HepG2 (cell line): Measurements from ENCODE around the gene OGFR. TPM values are rescaled to one million over a fixed set of nuclear protein-coding genes. Genes with fewer than 3 reads are reported as not detected.
A peak's percentile ranks its signal among the peaks of the same experiment; 100 is the strongest.

Experiments
- BHLHE40 ChIP-seq: IDR thresholded peaks from 2 replicates; pipeline ENCODE4 v1.6.1; 2011; ENCODE audit warnings: low read length, improper control_type of control experiment
- CREM ChIP-seq, 2 experiments: sonication (generic) in 1 of 2; formaldehyde crosslinking in 1 of 2; IDR thresholded peaks; 2 replicates each; pipeline versions ENCODE4 v1.4.0 to v1.6.1; 2016 to 2020; ENCODE audit warnings: antibody characterized with exemption in 1 of 2, mild to moderate bottlenecking in 1 of 2, missing genetic modification reagents in 1 of 2
- FOSL1 ChIP-seq: sonication (generic); formaldehyde crosslinking; IDR thresholded peaks from 2 replicates; pipeline ENCODE4 v1.9.0; 2021; ENCODE audit warnings: missing genetic modification reagents, borderline replicate concordance
- HIVEP1 ChIP-seq: sonication (generic); formaldehyde crosslinking; IDR thresholded peaks from 2 replicates; pipeline ENCODE4 v1.4.0; 2020; ENCODE audit warnings: mild to moderate bottlenecking, missing genetic modification reagents
- MTF2 ChIP-seq: sonication (generic); formaldehyde crosslinking; IDR thresholded peaks from 2 replicates; pipeline ENCODE4 v1.5.0; 2020; ENCODE audit warnings: missing genetic modification reagents, borderline replicate concordance
- SMARCE1 ChIP-seq: fragments of 450-650 bp; IDR thresholded peaks from 2 replicates; pipeline ENCODE4 v1.6.1; 2017; ENCODE audit warnings: borderline replicate concordance
- TARDBP ChIP-seq: sonication (generic); formaldehyde crosslinking; IDR thresholded peaks from 2 replicates; pipeline ENCODE4 v1.8.0; 2022; ENCODE audit warnings: mild to moderate bottlenecking, missing genetic modification reagents
- TBL1XR1 ChIP-seq: fragments of 150-350 bp; IDR thresholded peaks from 2 replicates; pipeline ENCODE4 v1.6.1; 2014; ENCODE audit warnings: borderline replicate concordance, low read length; ENCODE audit not compliant: partially characterized antibody
- ZNF644 ChIP-seq: IDR thresholded peaks from 2 replicates; pipeline ENCODE4 v1.6.1; 2016; ENCODE audit warnings: low read depth
- polyA plus RNA-seq, 8 experiments: library from polyadenylated mRNA; depleted of rRNA in 3 of 8; stranded (reverse) in 7 of 8; unstranded in 1 of 8; fragments of >200 nt; fragmentation: Illumina TruSeq in 4 of 8; extraction: Trizol in 4 of 8; gene quantifications; 2 replicates each; pipeline versions ENCODE4 v1.2.1 to v1.2.3, GENCODE V29; 2011 to 2016; ENCODE audit warnings: low read depth in 4 of 8, missing spikeins in 1 of 8, mixed read lengths in 1 of 8; ENCODE audit not compliant: insufficient read depth in 1 of 8
- total RNA-seq, 5 experiments: library from RNA; depleted of rRNA; stranded (reverse); fragments of >200 nt; fragmentation: Illumina TruSeq; extraction: Trizol; gene quantifications; 2 replicates each; pipeline ENCODE4 v1.2.3, GENCODE V29; 2016; ENCODE audit warnings: low read depth in 1 of 5
- TF ChIP-seq, protein P1 (sequence below): sonication (generic); formaldehyde crosslinking; IDR thresholded peaks from 2 replicates; pipeline ENCODE4 v1.5.0; 2020; ENCODE audit warnings: missing genetic modification reagents
- TF ChIP-seq, protein P2 (sequence below): sonication (generic); formaldehyde crosslinking; IDR thresholded peaks from 2 replicates; pipeline ENCODE4 v1.5.0; 2020; ENCODE audit warnings: mild to moderate bottlenecking, missing genetic modification reagents, borderline replicate concordance
- TF ChIP-seq, protein P3 (sequence below): sonication (generic); formaldehyde crosslinking; conservative IDR thresholded peaks from 2 replicates; pipeline ENCODE4 v1.4.0; 2020; ENCODE audit warnings: mild to moderate bottlenecking, missing genetic modification reagents, moderate library complexity
- TF ChIP-seq, protein P4 (sequence below): sonication (generic); formaldehyde crosslinking; IDR thresholded peaks from 2 replicates; pipeline ENCODE4 v1.8.1; 2023; ENCODE audit warnings: mild to moderate bottlenecking, missing genetic modification reagents
- TF ChIP-seq, protein P5 (sequence below): sonication (generic); formaldehyde crosslinking; IDR thresholded peaks from 2 replicates; pipeline ENCODE4 v1.4.0; 2020; ENCODE audit warnings: missing genetic modification reagents, borderline replicate concordance

Gene OGFR
- total and polyA plus RNA-seq, 2 of the 13 experiments (the other 11 are each of a cell fraction or from before 2014, with no cell fraction given): 47.7 to 81.8 TPM

DNA sequence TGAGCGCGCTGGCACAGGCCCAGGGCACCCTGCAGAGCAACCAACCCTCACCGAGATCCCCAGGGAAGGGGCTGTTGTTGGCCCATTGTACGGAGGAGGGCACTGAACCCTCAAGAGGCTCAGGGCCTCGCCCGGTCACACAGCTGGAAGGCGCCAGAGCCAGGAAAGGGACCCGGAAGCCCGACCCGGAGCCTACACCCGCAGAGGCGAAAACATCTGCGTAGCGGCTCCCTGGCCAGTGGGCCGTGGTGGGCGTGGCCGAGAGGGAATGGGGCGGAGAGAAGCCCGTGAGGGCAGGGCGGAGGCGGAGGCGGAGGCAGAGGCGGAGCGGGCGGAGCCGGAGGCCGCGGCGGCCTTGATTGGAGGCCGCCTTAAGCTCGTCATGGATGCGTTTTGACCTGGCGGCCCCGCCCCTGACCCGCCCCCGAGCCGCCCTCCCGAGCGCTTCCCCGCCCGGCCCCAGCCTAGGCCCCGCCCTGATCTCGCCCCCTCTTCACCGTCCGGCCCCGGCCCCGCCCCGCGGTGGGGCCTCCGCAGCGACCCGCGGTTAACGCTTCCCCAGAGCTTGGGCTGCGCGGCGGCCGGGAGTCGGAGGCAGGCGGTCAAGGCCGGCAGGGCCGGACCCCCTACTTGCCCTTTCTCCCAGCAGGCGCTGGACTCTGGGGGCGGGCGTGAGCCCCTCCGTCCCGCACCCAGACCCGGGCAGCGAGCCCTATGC, 10.5 kb upstream of the OGFR start (continued):
- TF ChIP-seq ZNF644 (CRISPR knock-in tag) (no peak), TARDBP (CRISPR knock-in tag) (peak; percentile 55; the same call in 1 of the 2 replicates), CREM (IDR thresholded peaks at IDR 0.05) (no peak; the same call in 1 of the 2 replicates), CREM (CRISPR knock-in tag; IDR thresholded peaks at IDR 0.05) (0 out of 2 replicates have a peak, but pooled peaks have one; percentile 8), TBL1XR1 (no peak), BHLHE40 (no peak), SMARCE1 (no peak), MTF2 (CRISPR knock-in tag) (peak; percentile 85; the same call in 1 of the 2 replicates), FOSL1 (no peak), HIVEP1 (CRISPR knock-in tag) (no peak)
- TF ChIP-seq, protein P1, sequence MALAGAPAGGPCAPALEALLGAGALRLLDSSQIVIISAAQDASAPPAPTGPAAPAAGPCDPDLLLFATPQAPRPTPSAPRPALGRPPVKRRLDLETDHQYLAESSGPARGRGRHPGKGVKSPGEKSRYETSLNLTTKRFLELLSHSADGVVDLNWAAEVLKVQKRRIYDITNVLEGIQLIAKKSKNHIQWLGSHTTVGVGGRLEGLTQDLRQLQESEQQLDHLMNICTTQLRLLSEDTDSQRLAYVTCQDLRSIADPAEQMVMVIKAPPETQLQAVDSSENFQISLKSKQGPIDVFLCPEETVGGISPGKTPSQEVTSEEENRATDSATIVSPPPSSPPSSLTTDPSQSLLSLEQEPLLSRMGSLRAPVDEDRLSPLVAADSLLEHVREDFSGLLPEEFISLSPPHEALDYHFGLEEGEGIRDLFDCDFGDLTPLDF: peak; percentile 62; the same call in 1 of the 2 replicates
- TF ChIP-seq, protein P2, sequence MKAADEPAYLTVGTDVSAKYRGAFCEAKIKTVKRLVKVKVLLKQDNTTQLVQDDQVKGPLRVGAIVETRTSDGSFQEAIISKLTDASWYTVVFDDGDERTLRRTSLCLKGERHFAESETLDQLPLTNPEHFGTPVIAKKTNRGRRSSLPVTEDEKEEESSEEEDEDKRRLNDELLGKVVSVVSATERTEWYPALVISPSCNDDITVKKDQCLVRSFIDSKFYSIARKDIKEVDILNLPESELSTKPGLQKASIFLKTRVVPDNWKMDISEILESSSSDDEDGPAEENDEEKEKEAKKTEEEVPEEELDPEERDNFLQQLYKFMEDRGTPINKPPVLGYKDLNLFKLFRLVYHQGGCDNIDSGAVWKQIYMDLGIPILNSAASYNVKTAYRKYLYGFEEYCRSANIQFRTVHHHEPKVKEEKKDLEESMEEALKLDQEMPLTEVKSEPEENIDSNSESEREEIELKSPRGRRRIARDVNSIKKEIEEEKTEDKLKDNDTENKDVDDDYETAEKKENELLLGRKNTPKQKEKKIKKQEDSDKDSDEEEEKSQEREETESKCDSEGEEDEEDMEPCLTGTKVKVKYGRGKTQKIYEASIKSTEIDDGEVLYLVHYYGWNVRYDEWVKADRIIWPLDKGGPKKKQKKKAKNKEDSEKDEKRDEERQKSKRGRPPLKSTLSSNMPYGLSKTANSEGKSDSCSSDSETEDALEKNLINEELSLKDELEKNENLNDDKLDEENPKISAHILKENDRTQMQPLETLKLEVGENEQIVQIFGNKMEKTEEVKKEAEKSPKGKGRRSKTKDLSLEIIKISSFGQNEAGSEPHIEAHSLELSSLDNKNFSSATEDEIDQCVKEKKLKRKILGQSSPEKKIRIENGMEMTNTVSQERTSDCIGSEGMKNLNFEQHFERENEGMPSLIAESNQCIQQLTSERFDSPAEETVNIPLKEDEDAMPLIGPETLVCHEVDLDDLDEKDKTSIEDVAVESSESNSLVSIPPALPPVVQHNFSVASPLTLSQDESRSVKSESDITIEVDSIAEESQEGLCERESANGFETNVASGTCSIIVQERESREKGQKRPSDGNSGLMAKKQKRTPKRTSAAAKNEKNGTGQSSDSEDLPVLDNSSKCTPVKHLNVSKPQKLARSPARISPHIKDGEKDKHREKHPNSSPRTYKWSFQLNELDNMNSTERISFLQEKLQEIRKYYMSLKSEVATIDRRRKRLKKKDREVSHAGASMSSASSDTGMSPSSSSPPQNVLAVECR (CRISPR knock-in tag): peak; percentile 75
- TF ChIP-seq, protein P3, sequence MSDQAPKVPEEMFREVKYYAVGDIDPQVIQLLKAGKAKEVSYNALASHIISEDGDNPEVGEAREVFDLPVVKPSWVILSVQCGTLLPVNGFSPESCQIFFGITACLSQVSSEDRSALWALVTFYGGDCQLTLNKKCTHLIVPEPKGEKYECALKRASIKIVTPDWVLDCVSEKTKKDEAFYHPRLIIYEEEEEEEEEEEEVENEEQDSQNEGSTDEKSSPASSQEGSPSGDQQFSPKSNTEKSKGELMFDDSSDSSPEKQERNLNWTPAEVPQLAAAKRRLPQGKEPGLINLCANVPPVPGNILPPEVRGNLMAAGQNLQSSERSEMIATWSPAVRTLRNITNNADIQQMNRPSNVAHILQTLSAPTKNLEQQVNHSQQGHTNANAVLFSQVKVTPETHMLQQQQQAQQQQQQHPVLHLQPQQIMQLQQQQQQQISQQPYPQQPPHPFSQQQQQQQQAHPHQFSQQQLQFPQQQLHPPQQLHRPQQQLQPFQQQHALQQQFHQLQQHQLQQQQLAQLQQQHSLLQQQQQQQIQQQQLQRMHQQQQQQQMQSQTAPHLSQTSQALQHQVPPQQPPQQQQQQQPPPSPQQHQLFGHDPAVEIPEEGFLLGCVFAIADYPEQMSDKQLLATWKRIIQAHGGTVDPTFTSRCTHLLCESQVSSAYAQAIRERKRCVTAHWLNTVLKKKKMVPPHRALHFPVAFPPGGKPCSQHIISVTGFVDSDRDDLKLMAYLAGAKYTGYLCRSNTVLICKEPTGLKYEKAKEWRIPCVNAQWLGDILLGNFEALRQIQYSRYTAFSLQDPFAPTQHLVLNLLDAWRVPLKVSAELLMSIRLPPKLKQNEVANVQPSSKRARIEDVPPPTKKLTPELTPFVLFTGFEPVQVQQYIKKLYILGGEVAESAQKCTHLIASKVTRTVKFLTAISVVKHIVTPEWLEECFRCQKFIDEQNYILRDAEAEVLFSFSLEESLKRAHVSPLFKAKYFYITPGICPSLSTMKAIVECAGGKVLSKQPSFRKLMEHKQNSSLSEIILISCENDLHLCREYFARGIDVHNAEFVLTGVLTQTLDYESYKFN: peak; percentile 56; the same call in 1 of the 2 replicates
- TF ChIP-seq, protein P4, sequence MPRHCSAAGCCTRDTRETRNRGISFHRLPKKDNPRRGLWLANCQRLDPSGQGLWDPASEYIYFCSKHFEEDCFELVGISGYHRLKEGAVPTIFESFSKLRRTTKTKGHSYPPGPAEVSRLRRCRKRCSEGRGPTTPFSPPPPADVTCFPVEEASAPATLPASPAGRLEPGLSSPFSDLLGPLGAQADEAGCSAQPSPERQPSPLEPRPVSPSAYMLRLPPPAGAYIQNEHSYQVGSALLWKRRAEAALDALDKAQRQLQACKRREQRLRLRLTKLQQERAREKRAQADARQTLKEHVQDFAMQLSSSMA (CRISPR knock-in tag): no peak
- TF ChIP-seq, protein P5, sequence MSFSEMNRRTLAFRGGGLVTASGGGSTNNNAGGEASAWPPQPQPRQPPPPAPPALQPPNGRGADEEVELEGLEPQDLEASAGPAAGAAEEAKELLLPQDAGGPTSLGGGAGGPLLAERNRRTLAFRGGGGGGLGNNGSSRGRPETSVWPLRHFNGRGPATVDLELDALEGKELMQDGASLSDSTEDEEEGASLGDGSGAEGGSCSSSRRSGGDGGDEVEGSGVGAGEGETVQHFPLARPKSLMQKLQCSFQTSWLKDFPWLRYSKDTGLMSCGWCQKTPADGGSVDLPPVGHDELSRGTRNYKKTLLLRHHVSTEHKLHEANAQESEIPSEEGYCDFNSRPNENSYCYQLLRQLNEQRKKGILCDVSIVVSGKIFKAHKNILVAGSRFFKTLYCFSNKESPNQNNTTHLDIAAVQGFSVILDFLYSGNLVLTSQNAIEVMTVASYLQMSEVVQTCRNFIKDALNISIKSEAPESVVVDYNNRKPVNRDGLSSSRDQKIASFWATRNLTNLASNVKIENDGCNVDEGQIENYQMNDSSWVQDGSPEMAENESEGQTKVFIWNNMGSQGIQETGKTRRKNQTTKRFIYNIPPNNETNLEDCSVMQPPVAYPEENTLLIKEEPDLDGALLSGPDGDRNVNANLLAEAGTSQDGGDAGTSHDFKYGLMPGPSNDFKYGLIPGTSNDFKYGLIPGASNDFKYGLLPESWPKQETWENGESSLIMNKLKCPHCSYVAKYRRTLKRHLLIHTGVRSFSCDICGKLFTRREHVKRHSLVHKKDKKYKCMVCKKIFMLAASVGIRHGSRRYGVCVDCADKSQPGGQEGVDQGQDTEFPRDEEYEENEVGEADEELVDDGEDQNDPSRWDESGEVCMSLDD: peak; percentile 80; the same call in 1 of the 2 replicates
